Keratinocyte (primary cell): ENCODE data around the gene SNCG. TPM values are rescaled to one million over a fixed set of nuclear protein-coding genes. Genes with fewer than 3 reads are reported as not detected.

Source experiments
- DNase-seq: peaks from one replicate; pipeline ENCODE4 v3.0.0-alpha.2; 2011; ENCODE audit warnings: low read depth, missing footprints, low spot score
- FAIRE-seq: peaks from 2 replicates; lab custom pipeline; 2011; peaks lifted over from hg19 to GRCh38; lab: Jason Lieb, UNC
- H2AFZ ChIP-seq: 2 replicates; pipeline ENCODE4 v1.6.0; 2012; ENCODE audit warnings: low read length, control low read depth, inconsistent platforms; ENCODE audit not compliant: control insufficient read depth
- H3K27ac ChIP-seq: 2 replicates; pipeline ENCODE4 v1.5.1; 2011; ENCODE audit warnings: low read length; ENCODE audit not compliant: control insufficient read depth, insufficient read depth
- H3K27me3 ChIP-seq: 3 replicates; pipeline ENCODE4 v1.6.0; 2011; ENCODE audit warnings: low read length; ENCODE audit not compliant: control insufficient read depth, insufficient read depth; ENCODE audit errors: extremely low read depth
- H3K36me3 ChIP-seq, 2 experiments: 2 replicates in 1 of 2; 3 replicates in 1 of 2; pipeline ENCODE4 v1.5.1; 2011; ENCODE audit warnings: low read length in 2 of 2, mild to moderate bottlenecking in 1 of 2; ENCODE audit not compliant: control insufficient read depth in 2 of 2, insufficient read depth in 2 of 2; ENCODE audit errors: extremely low read depth in 1 of 2
- H3K4me1 ChIP-seq: 3 replicates; pipeline ENCODE4 v1.5.1; 2011; ENCODE audit warnings: low read length; ENCODE audit not compliant: control insufficient read depth, insufficient read depth; ENCODE audit errors: extremely low read depth
- H3K4me2 ChIP-seq: 3 replicates; pipeline ENCODE4 v1.6.0; 2011; ENCODE audit warnings: low read depth, low read length; ENCODE audit not compliant: control insufficient read depth, insufficient read depth; ENCODE audit errors: extremely low read depth
- H3K4me3 ChIP-seq, 3 experiments: fragments of 200-600 bp in 1 of 3; sonication (generic) in 1 of 3; 2 replicates in 2 of 3; 3 replicates in 1 of 3; pipeline ENCODE4 v1.5.1; 2011 to 2016; ENCODE audit warnings: low read length in 3 of 3, mild to moderate bottlenecking in 3 of 3, control low read depth in 2 of 3, inconsistent platforms in 1 of 3, low read depth in 1 of 3, mixed read lengths in 1 of 3, mixed run types in 1 of 3, moderate library complexity in 1 of 3; ENCODE audit not compliant: control insufficient read depth in 2 of 3, insufficient read depth in 2 of 3; ENCODE audit errors: extremely low read depth in 1 of 3
- H3K79me2 ChIP-seq: 2 replicates; pipeline ENCODE4 v1.6.0; 2012; ENCODE audit warnings: low read length; ENCODE audit not compliant: control insufficient read depth, insufficient read depth
- H3K9ac ChIP-seq: 3 replicates; pipeline ENCODE4 v1.6.0; 2011; ENCODE audit warnings: low read length; ENCODE audit not compliant: control insufficient read depth, insufficient read depth; ENCODE audit errors: extremely low read depth
- H3K9me1 ChIP-seq: 3 replicates; pipeline ENCODE4 v1.6.0; 2011; ENCODE audit warnings: low read length; ENCODE audit not compliant: control insufficient read depth, insufficient read depth; ENCODE audit errors: extremely low read depth
- H3K9me3 ChIP-seq: 2 replicates; pipeline ENCODE4 v1.5.1; 2012; ENCODE audit warnings: low read depth, low read length; ENCODE audit not compliant: control insufficient read depth
- H4K20me1 ChIP-seq: 3 replicates; pipeline ENCODE4 v1.6.0; 2011; ENCODE audit warnings: low read length; ENCODE audit not compliant: control insufficient read depth, insufficient read depth; ENCODE audit errors: extremely low read depth
- CTCF ChIP-seq, 3 experiments: IDR thresholded peaks in 1 of 3; conservative IDR thresholded peaks in 1 of 3; optimal IDR thresholded peaks in 1 of 3; 2 replicates in 2 of 3; 3 replicates in 1 of 3; pipeline versions ENCODE3 to v1.5.1; 2011; ENCODE audit warnings: low read length in 3 of 3, mild to moderate bottlenecking in 3 of 3, moderate library complexity in 2 of 3, control low read depth in 1 of 3, inconsistent platforms in 1 of 3; ENCODE audit not compliant: insufficient read depth in 2 of 3; ENCODE audit errors: extremely low read depth in 1 of 3
- EZH2 ChIP-seq: IDR thresholded peaks from one replicate; pipeline ENCODE4 v1.6.1; 2012; ENCODE audit warnings: inconsistent platforms, mild to moderate bottlenecking, low read length, moderate library complexity
- dilution Hi-C: fragments of 300-500 bp; cut with MboI; formaldehyde crosslinking; loops from one replicate; pipeline ENCODE4 v1.7.0; 2020; ENCODE audit warnings: low sequenced_read_pairs; ENCODE audit not compliant: extremely low pct_ligation_motif_present
- polyA plus RNA-seq, 5 experiments: library from polyadenylated mRNA; depleted of rRNA in 3 of 5; stranded (reverse) in 3 of 5; stranded (forward) in 1 of 5; unstranded in 1 of 5; fragments of >200 nt; gene quantifications; 1 replicate in 1 of 5; 2 replicates in 3 of 5; 3 replicates in 1 of 5; pipeline versions ENCODE4 v1.2.1 to v1.2.3, GENCODE V29; 2011 to 2012; ENCODE audit warnings: missing spikeins in 2 of 5, low read depth in 1 of 5, low replicate concordance in 1 of 5

Gene SNCG
- polyA plus RNA-seq, 1 donor (not counting 4 experiments of a cell fraction or from before 2014, with no cell fraction given): 6.8 TPM

DNA sequence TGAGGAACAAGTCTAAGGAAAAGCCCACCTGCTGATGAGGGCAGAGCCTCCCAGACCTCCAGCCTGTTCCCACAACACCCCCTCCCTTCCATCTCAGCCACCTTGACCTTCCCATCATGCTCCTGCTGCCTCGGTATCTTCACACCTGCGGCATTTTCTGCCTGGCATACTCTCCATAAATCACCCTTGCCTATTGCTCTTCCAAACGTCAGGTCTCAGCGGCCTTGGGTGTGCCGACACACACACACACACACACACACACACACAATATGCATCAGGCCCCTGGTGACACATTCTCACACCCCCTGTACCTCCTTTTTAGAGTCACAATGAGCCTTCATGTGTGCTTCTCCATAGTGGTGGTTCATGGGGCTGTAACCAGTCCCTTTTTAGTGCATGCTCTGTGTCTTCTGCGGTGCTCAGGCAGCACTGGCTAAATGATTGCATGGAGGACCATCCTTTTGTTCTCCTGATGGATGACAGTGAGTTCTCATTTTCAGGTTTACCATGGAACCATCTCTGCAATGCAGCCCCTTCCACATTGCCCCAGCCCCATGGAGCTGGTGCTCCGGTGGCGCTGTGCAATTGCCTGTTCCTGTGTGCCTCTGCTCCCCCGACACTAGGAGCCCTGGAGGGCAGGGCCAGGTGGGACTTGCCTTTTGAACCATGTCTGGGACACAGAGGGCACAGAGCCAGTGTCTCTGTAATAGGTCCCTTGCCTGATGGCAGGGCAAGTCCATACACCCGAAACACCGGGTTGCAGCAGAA is 14.4 kb downstream of the SNCG start:
- Histone ChIP-seq H3K27me3 (no peaks in the 10 kb centered on the region), H3K9me3 (no peaks in the 10 kb centered on the region), H4K20me1 (no peaks in the 10 kb centered on the region), H3K9me1 (no peaks in the 10 kb centered on the region), H2AFZ (no peak overlapping the region), H3K9ac (peak overlapping the region; percentile 97), H3K4me1 (peaks cover 52% of the 10 kb centered on the region), H3K36me3 (no peaks in the 10 kb centered on the region), H3K4me2 (peak overlapping the region; percentile 31), H3K4me3 (no peak overlapping the region), H3K27ac (peak overlapping the region; percentile 100), H3K79me2 (peaks cover 9% of the 10 kb centered on the region)
- dilution Hi-C loops: no loop called here
- TF ChIP-seq EZH2 (no peak), CTCF (optimal IDR thresholded peaks at IDR 0.05 in 1 of 3, IDR thresholded peaks at IDR 0.05 in 1 of 3, conservative IDR thresholded peaks at IDR 0.05 in 1 of 3; ENCODE audit: extremely low read depth in 1 of 3, insufficient read depth in 2 of 3, low read length in 3 of 3) (no peak)
- no peak for DNase-seq
- no peak for FAIRE-seq

GRCh38 chr10:86974484-86974883 is 16.1 kb downstream of the SNCG start:
- Histone ChIP-seq H3K36me3 (no peaks in the 10 kb centered on the region), H3K27me3 (no peaks in the 10 kb centered on the region), H3K79me2 (no peaks in the 10 kb centered on the region), H3K27ac (peak overlapping the region; percentile 74), H3K4me3 (peak overlapping the region; percentile 19 to 63 (median 36)), H4K20me1 (no peaks in the 10 kb centered on the region), H3K9me3 (no peaks in the 10 kb centered on the region), H3K4me1 (peaks cover 59% of the 10 kb centered on the region), H3K9ac (peak overlapping the region; percentile 63), H3K9me1 (no peaks in the 10 kb centered on the region), H2AFZ (peak overlapping the region; percentile 81), H3K4me2 (peak overlapping the region; percentile 92)
- FAIRE-seq: peak; percentile 64
- TF ChIP-seq CTCF (optimal IDR thresholded peaks at IDR 0.05 in 1 of 3, IDR thresholded peaks at IDR 0.05 in 1 of 3, conservative IDR thresholded peaks at IDR 0.05 in 1 of 3; ENCODE audit: extremely low read depth in 1 of 3, insufficient read depth in 2 of 3, low read length in 3 of 3) (no peak), EZH2 (no peak)
- no peak for DNase-seq
- dilution Hi-C loops: no loop called here
